Measurements from ENCODE around the gene EFCAB9. TPM values are rescaled to one million over a fixed set of nuclear protein-coding genes. Genes with fewer than 3 reads are reported as not detected.

EFCAB9 gene
- total RNA-seq, 1 donor from 2014 or later, result not detected

GRCh38 chr5:172163346-172163745, 30.6 kb upstream of the EFCAB9 start:
- DNase-seq (peak; percentile 61), ATAC-seq (peak; percentile 70)
- intact Hi-C loops (cut with micrococcal nuclease), result no loop called here

GRCh38 chr5:172164769-172165212, 29.2 kb upstream of the EFCAB9 start:
- DNase-seq, result peak; percentile 74
- peak; percentile 68 for ATAC-seq
- intact Hi-C loops (cut with micrococcal nuclease), result no loop called here

GRCh38 chr5:172165465-172165864, 28.5 kb upstream of the EFCAB9 start:
- ATAC-seq (no peak), DNase-seq (no peak)
- intact Hi-C loops (cut with micrococcal nuclease), result no loop called here

- ATAC-seq, result no peak
- no peak for DNase-seq
- intact Hi-C loops (cut with micrococcal nuclease), result no loop called here
Measured at GRCh38 chr5:172166030-172166826, 27.7 kb upstream of the EFCAB9 start.

- ATAC-seq (peak; percentile 69), DNase-seq (peak; percentile 71)
- intact Hi-C loops (cut with micrococcal nuclease), result no loop called here
Measured at GRCh38 chr5:172167895-172168294, 26.1 kb upstream of the EFCAB9 start.

- no peak for ATAC-seq
- DNase-seq, result no peak
- intact Hi-C loops (cut with micrococcal nuclease), result no loop called here
Measured at GRCh38 chr5:172168311-172168710, 25.7 kb upstream of the EFCAB9 start.

GRCh38 chr5:172169216-172169615, 24.8 kb upstream of the EFCAB9 start:
- ATAC-seq (no peak), DNase-seq (no peak)
- intact Hi-C loops (cut with micrococcal nuclease), result no loop called here

- DNase-seq (peak; percentile 60), ATAC-seq (peak; percentile 78)
- intact Hi-C loops (cut with micrococcal nuclease), result no loop called here
Measured at GRCh38 chr5:172170251-172170701, 23.7 kb upstream of the EFCAB9 start.

GRCh38 chr5:172171118-172171517, 22.9 kb upstream of the EFCAB9 start:
- ATAC-seq (no peak), DNase-seq (no peak)
- intact Hi-C loops (cut with micrococcal nuclease), result no loop called here

GRCh38 chr5:172172912-172173563, 20.9 kb upstream of the EFCAB9 start:
- ATAC-seq (peak; percentile 70), DNase-seq (peak; percentile 74)
- intact Hi-C loops (cut with micrococcal nuclease), result no loop called here

GRCh38 chr5:172173564-172174153, 20.3 kb upstream of the EFCAB9 start:
- DNase-seq (no peak), ATAC-seq (no peak)
- intact Hi-C loops (cut with micrococcal nuclease), result no loop called here

- ATAC-seq, result peak; percentile 39
- peak; percentile 73 for DNase-seq
- intact Hi-C loops (cut with micrococcal nuclease), result no loop called here
Measured at GRCh38 chr5:172175263-172175719, 18.7 kb upstream of the EFCAB9 start.

GRCh38 chr5:172177176-172177575, 16.8 kb upstream of the EFCAB9 start:
- no peak for ATAC-seq
- intact Hi-C loops (cut with micrococcal nuclease), result no loop called here
- no peak for DNase-seq

- DNase-seq (no peak), ATAC-seq (no peak)
- intact Hi-C loops (cut with micrococcal nuclease), result no loop called here
Measured at GRCh38 chr5:172178301-172178987, 15.5 kb upstream of the EFCAB9 start.

- ATAC-seq, result peak; percentile 45
- intact Hi-C loops (cut with micrococcal nuclease), result no loop called here
- no peak for DNase-seq
Measured at GRCh38 chr5:172178991-172179989, 14.7 kb upstream of the EFCAB9 start.

- no peak for DNase-seq
- intact Hi-C loops (cut with micrococcal nuclease), result no loop called here
- no peak for ATAC-seq
Measured at GRCh38 chr5:172180936-172181335, 13.0 kb upstream of the EFCAB9 start.

- DNase-seq (no peak), ATAC-seq (no peak)
- intact Hi-C loops (cut with micrococcal nuclease), result no loop called here
Measured at GRCh38 chr5:172182291-172182690, 11.7 kb upstream of the EFCAB9 start.

- ATAC-seq (no peak), DNase-seq (no peak)
- intact Hi-C loops (cut with micrococcal nuclease), result no loop called here
Measured at GRCh38 chr5:172183881-172184280, 10.1 kb upstream of the EFCAB9 start.
